Measurements from ENCODE around the gene TFIP11. TPM values are rescaled to one million over a fixed set of nuclear protein-coding genes. Genes with fewer than 3 reads are reported as not detected.

TFIP11 gene
- total and polyA plus RNA-seq, 3 experiments from 2014 or later = 41.5 to 58.8 (median 53.9) TPM

DNA sequence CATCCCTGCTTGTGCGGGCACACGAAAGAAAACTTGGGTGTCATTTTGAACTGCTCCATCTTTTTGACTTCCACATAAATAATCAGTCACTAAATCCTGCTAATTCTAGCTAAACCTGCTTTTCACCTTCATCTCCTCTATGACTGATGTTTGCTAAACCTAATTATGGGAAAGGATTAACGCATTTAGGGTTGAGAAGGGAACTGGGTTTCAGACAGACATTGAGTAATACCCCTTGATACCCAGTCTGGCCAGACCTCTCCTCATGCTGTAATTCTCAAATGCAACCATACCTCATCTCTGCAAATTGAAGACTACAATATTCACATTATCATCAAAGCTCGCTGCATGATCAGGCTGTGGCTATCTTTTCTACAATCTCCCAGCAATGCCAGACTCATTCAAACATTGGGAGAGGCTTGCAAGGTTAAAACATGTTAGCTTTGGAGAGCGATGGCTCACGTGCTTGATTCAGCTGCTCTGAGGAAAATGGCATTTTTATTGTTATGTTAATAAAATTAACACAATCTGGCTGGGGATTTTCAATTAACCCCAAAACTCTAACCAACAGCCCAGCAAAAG, 31.1 kb downstream of the TFIP11 start:
- peaks cover 10 to 54% (median 13%) of the 10 kb centered on the region in 3 donors for H3K36me3 Mint-ChIP-seq
- CTCF ChIA-PET = interaction anchor here (1.3 kb wide), 1 partner anchor 22 kb away, joined by 4 read pairs; no protein-coding TSS in a partner anchor
- no peak overlapping the region for H3K4me3 ChIP-seq (ENCODE audit: low read length)
- peak overlapping the region in 5 of 7 donors; percentile 9 to 51 (median 35) for H3K4me3 Mint-ChIP-seq
- no peaks in the 10 kb centered on the region for H3K27me3 Mint-ChIP-seq
- no peaks in the 10 kb centered on the region for H3K9me3 ChIP-seq (ENCODE audit: low read length)
- no peak overlapping the region for H3K27ac ChIP-seq (ENCODE audit: low read depth, low read length)
- H3K27me3 ChIP-seq (ENCODE audit: insufficient read depth, low read length, poor library complexity, severe bottlenecking) = no peaks in the 10 kb centered on the region
- peaks cover 17% of the 10 kb centered on the region for H3K36me3 ChIP-seq (ENCODE audit: insufficient read depth, low read length)
- POLR2A ChIA-PET = interaction anchor here (0.5 to 3.9 kb wide), 2 partner anchors 163 to 192 kb away, joined by 3 to 34 read pairs; no protein-coding TSS in a partner anchor
- H3K27ac Mint-ChIP-seq = peak overlapping the region in 5 of 8 donors; percentile 1 to 94 (median 85)
- H3K4me1 ChIP-seq (ENCODE audit: insufficient read depth, low read length) = peaks cover 57% of the 10 kb centered on the region
- no peak for DNase-seq
- peaks cover 71 to 90% (median 86%) of the 10 kb centered on the region in 3 donors for H3K4me1 Mint-ChIP-seq
- no peaks in the 10 kb centered on the region for H3K9me3 Mint-ChIP-seq

GRCh38 chr22:26480611-26480932, 31.7 kb downstream of the TFIP11 start:
- no peak overlapping the region for H3K4me3 ChIP-seq (ENCODE audit: low read length)
- Mint-ChIP-seq H3K27me3 (no peaks in the 10 kb centered on the region), H3K9me3 (no peaks in the 10 kb centered on the region), H3K4me1 (peaks cover 66 to 83% (median 79%) of the 10 kb centered on the region in 3 donors), H3K27ac (peak overlapping the region in 2 of 8 donors; percentile 85 to 94), H3K4me3 (peak overlapping the region in 3 of 7 donors; percentile 21 to 48 (median 35)), H3K36me3 (peaks cover 10 to 52% (median 13%) of the 10 kb centered on the region in 3 donors)
- peaks cover 57% of the 10 kb centered on the region for H3K4me1 ChIP-seq (ENCODE audit: insufficient read depth, low read length)
- H3K9me3 ChIP-seq (ENCODE audit: low read length) = no peaks in the 10 kb centered on the region
- POLR2A ChIA-PET = no interaction called here
- CTCF ChIA-PET = no interaction called here
- H3K27ac ChIP-seq (ENCODE audit: low read depth, low read length) = no peak overlapping the region
- H3K36me3 ChIP-seq (ENCODE audit: insufficient read depth, low read length) = peaks cover 18% of the 10 kb centered on the region
- no peak for DNase-seq
- H3K27me3 ChIP-seq (ENCODE audit: insufficient read depth, low read length, poor library complexity, severe bottlenecking) = no peaks in the 10 kb centered on the region

- Mint-ChIP-seq H3K9me3 (no peaks in the 10 kb centered on the region), H3K36me3 (peaks cover 10 to 57% (median 13%) of the 10 kb centered on the region in 3 donors), H3K4me3 (peak overlapping the region; percentile 12 to 75 (median 65)), H3K27me3 (no peaks in the 10 kb centered on the region), H3K27ac (peak overlapping the region; percentile 2 to 94 (median 52)), H3K4me1 (peaks cover 60 to 79% (median 74%) of the 10 kb centered on the region in 3 donors)
- peak overlapping the region; percentile 46 for H3K4me3 ChIP-seq (ENCODE audit: low read length)
- DNase-seq = no peak
- H3K9me3 ChIP-seq (ENCODE audit: low read length) = no peaks in the 10 kb centered on the region
- H3K4me1 ChIP-seq (ENCODE audit: insufficient read depth, low read length) = peaks cover 56% of the 10 kb centered on the region
- peaks cover 18% of the 10 kb centered on the region for H3K36me3 ChIP-seq (ENCODE audit: insufficient read depth, low read length)
- ChIA-PET POLR2A (no interaction called here), CTCF (interaction anchor here (1.0 to 1.5 kb wide), 4 partner anchors 19 to 185 kb away, joined by 3 read pairs; no protein-coding TSS in a partner anchor)
- peak overlapping the region; percentile 30 for H3K27ac ChIP-seq (ENCODE audit: low read depth, low read length)
- no peaks in the 10 kb centered on the region for H3K27me3 ChIP-seq (ENCODE audit: insufficient read depth, low read length, poor library complexity, severe bottlenecking)
These were observed 32.3 kb downstream of the TFIP11 start for GRCh38 chr22:26479792-26480610.

DNA sequence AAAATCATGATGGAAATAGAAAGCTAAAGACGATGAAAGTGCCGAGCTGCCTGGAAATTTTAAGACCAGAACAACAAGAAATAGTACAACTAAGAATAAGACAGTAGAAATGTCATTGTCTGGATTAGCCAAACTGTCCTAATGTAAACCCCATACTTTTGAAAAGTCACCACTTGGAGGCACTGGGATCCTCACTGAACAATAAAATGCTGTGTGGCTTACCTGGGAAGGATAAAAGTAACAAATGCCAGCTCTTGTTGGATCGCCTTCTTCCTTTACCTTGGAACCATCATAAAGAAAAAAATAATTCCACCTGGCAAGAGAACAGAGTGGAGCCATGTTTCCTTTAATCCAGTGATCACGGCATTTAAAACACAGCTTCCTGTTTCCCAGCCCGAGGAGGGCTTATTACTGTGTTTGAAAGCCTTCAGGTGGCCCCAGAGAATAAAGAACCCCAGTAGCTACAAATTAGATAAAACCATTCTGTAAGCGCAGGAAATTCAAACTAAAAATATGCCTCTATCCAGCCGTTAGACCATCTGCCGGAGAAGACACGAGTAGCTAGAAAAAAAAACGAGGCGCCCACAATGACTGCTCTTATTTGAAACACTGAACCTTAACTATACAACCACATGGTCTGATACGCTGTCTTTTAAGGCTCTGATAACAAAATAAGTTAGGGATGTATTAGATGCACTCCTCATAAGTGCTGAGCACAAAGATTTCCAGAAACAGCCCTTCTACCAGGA, 33.1 kb downstream of the TFIP11 start:
- ChIA-PET POLR2A (no interaction called here), CTCF (interaction anchor here (1.0 to 1.5 kb wide), 4 partner anchors 19 to 185 kb away, joined by 3 read pairs; no protein-coding TSS in a partner anchor)
- Histone ChIP-seq H3K4me3 (ENCODE audit: low read length) (peak overlapping the region; percentile 46), H3K4me1 (ENCODE audit: insufficient read depth, low read length) (peaks cover 48% of the 10 kb centered on the region), H3K9me3 (ENCODE audit: low read length) (no peaks in the 10 kb centered on the region), H3K27ac (ENCODE audit: low read depth, low read length) (peak overlapping the region; percentile 30), H3K27me3 (ENCODE audit: insufficient read depth, low read length, poor library complexity, severe bottlenecking) (no peaks in the 10 kb centered on the region), H3K36me3 (ENCODE audit: insufficient read depth, low read length) (peaks cover 18% of the 10 kb centered on the region)
- peak overlapping the region; percentile 12 to 75 (median 65) for H3K4me3 Mint-ChIP-seq
- peaks cover 54 to 75% (median 70%) of the 10 kb centered on the region in 3 donors for H3K4me1 Mint-ChIP-seq
- H3K27me3 Mint-ChIP-seq = no peaks in the 10 kb centered on the region
- H3K9me3 Mint-ChIP-seq = no peaks in the 10 kb centered on the region
- no peak for DNase-seq
- H3K27ac Mint-ChIP-seq = peak overlapping the region; percentile 1 to 89 (median 54)
- H3K36me3 Mint-ChIP-seq = peaks cover 10 to 63% (median 16%) of the 10 kb centered on the region in 3 donors

DNA sequence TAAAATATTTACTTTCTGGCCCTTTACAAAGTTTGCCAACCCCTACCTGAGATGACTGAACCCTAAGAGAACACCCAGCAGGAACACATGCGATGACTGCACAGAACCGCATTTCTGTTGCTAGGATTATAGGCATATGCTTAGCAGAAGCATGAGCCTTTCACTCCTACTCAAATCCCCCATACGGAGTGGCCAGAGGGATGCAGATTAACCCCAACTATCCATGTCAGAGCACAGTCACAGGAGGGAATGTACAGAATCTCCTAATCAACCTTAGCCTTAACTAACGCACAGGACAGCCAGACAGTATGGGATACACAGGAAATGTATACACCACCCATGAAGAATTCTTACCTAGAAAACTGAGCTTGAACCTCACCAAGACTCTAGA, 34.9 kb downstream of the TFIP11 start:
- DNase-seq = no peak
- POLR2A ChIA-PET = no interaction called here
- Histone ChIP-seq H3K27ac (ENCODE audit: low read depth, low read length) (no peak overlapping the region), H3K27me3 (ENCODE audit: insufficient read depth, low read length, poor library complexity, severe bottlenecking) (no peaks in the 10 kb centered on the region), H3K36me3 (ENCODE audit: insufficient read depth, low read length) (peaks cover 27% of the 10 kb centered on the region), H3K4me3 (ENCODE audit: low read length) (no peak overlapping the region), H3K9me3 (ENCODE audit: low read length) (no peaks in the 10 kb centered on the region), H3K4me1 (ENCODE audit: insufficient read depth, low read length) (peaks cover 37% of the 10 kb centered on the region)
- H3K27me3 Mint-ChIP-seq = no peaks in the 10 kb centered on the region
- no peaks in the 10 kb centered on the region for H3K9me3 Mint-ChIP-seq
- CTCF ChIA-PET = no interaction called here
- peak overlapping the region in 1 of 7 donors; percentile 51 for H3K4me3 Mint-ChIP-seq
- peak overlapping the region in 1 of 8 donors; percentile 21 for H3K27ac Mint-ChIP-seq
- peaks cover 16 to 73% (median 25%) of the 10 kb centered on the region in 3 donors for H3K36me3 Mint-ChIP-seq
- peaks cover 41 to 57% (median 57%) of the 10 kb centered on the region in 3 donors for H3K4me1 Mint-ChIP-seq

DNA sequence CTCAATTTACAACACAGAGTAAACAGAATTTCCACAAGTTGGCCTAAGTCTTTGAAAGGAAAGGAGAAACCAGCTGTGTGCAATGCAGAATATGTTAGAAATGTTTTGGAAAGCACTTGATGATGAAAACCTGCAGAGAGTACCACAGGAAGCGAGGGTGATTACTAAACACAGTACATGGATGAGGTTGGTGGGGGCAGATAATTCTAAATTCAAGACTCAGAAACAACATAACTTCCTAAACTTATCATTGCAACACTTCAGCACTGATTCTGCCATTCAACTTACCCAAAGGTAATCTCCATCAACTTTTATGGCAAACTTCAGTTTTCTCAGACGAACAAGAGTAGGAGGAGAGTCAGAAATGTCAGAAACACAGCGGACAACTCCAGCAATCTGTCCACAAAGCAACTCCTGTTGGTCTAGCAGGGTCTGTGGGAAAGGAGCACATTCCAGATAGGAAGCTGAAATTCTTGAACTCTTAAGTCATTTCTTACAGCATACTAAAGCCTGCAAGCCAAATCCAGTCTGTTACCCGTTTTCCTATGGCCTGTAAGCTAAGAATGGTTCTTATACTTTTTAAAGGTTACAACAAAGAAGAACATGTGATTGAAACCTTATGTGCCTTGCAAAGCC, 35.5 kb downstream of the TFIP11 start:
- peaks cover 36 to 52% (median 52%) of the 10 kb centered on the region in 3 donors for H3K4me1 Mint-ChIP-seq
- ChIA-PET POLR2A (no interaction called here), CTCF (no interaction called here)
- Histone ChIP-seq H3K27me3 (ENCODE audit: insufficient read depth, low read length, poor library complexity, severe bottlenecking) (no peaks in the 10 kb centered on the region), H3K4me3 (ENCODE audit: low read length) (no peak overlapping the region), H3K27ac (ENCODE audit: low read depth, low read length) (no peak overlapping the region), H3K9me3 (ENCODE audit: low read length) (no peaks in the 10 kb centered on the region), H3K36me3 (ENCODE audit: insufficient read depth, low read length) (peaks cover 32% of the 10 kb centered on the region), H3K4me1 (ENCODE audit: insufficient read depth, low read length) (peaks cover 32% of the 10 kb centered on the region)
- DNase-seq = no peak
- no peaks in the 10 kb centered on the region for H3K9me3 Mint-ChIP-seq
- H3K4me3 Mint-ChIP-seq = no peak overlapping the region
- no peaks in the 10 kb centered on the region for H3K27me3 Mint-ChIP-seq
- H3K27ac Mint-ChIP-seq = peak overlapping the region in 2 of 8 donors; percentile 17 to 21
- peaks cover 16 to 78% (median 25%) of the 10 kb centered on the region in 3 donors for H3K36me3 Mint-ChIP-seq

DNA sequence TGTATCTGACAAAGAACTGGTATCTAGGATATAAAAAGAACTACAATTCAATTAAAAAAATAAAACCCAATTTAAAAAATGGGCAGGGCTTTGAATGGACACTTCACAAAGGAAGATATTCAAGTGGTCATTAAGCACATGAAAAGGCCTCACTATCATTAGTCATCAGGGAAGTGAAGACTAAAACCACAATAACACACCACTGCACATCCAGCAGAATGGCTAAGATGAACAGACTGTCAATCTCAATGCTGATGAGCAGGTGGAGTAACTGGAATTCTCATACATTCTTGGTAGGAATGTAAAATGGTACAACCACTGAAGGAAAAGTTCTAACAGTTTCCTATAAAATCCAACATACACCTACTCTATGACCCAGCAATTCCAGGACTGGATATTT, 37.6 kb downstream of the TFIP11 start:
- H3K36me3 Mint-ChIP-seq = peaks cover 21 to 86% (median 26%) of the 10 kb centered on the region in 3 donors
- ChIA-PET CTCF (no interaction called here), POLR2A (no interaction called here)
- H3K27ac Mint-ChIP-seq = peak overlapping the region in 2 of 8 donors; percentile 6 to 35
- H3K27me3 Mint-ChIP-seq = no peaks in the 10 kb centered on the region
- peaks cover 53% of the 10 kb centered on the region for H3K36me3 ChIP-seq (ENCODE audit: insufficient read depth, low read length)
- no peak overlapping the region for H3K27ac ChIP-seq (ENCODE audit: low read depth, low read length)
- H3K4me1 Mint-ChIP-seq = peaks cover 18 to 32% (median 30%) of the 10 kb centered on the region in 3 donors
- no peak overlapping the region for H3K4me3 Mint-ChIP-seq
- H3K4me3 ChIP-seq (ENCODE audit: low read length) = no peak overlapping the region
- H3K9me3 Mint-ChIP-seq = no peaks in the 10 kb centered on the region
- peaks cover 11% of the 10 kb centered on the region for H3K4me1 ChIP-seq (ENCODE audit: insufficient read depth, low read length)
- H3K9me3 ChIP-seq (ENCODE audit: low read length) = no peaks in the 10 kb centered on the region
- DNase-seq = no peak
- no peaks in the 10 kb centered on the region for H3K27me3 ChIP-seq (ENCODE audit: insufficient read depth, low read length, poor library complexity, severe bottlenecking)
